GM21528 (cell line): Measurements from ENCODE around the gene NTPCR.
"Not testable (repeated sequence)": the region's sequence is repeated elsewhere in the genome, so short reads cannot be mapped to it uniquely, and the experiment has no call there.

ENCODE experiments used
- ATAC-seq: cut with Tn5 transposase; IDR thresholded peaks from one replicate; pipeline ENCODE4 v1.9.1; 2021; ENCODE audit warnings: mild to moderate bottlenecking, moderate library complexity; ENCODE audit not compliant: unreplicated experiment, low FRiP score

Gene NTPCR

DNA sequence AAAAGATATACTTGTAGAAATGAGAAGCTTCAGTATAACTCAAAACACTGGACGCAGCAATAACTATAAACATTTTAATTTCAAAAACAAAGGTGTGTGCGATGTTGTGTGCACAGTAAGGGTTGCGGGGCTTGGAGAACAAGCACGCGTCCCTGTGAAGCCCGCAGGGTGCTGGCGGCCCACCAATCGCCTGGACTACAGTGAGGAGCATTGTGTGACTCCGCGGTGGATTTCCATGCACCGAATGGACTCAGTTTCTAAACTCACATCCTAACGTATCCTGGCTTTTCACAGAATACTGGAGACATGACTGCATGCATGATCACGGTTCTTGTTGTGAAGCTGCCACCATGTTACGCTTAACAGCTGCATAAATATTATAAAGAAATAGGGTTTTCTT is 33.0 kb downstream of the NTPCR start:
- ATAC-seq = no peak

DNA sequence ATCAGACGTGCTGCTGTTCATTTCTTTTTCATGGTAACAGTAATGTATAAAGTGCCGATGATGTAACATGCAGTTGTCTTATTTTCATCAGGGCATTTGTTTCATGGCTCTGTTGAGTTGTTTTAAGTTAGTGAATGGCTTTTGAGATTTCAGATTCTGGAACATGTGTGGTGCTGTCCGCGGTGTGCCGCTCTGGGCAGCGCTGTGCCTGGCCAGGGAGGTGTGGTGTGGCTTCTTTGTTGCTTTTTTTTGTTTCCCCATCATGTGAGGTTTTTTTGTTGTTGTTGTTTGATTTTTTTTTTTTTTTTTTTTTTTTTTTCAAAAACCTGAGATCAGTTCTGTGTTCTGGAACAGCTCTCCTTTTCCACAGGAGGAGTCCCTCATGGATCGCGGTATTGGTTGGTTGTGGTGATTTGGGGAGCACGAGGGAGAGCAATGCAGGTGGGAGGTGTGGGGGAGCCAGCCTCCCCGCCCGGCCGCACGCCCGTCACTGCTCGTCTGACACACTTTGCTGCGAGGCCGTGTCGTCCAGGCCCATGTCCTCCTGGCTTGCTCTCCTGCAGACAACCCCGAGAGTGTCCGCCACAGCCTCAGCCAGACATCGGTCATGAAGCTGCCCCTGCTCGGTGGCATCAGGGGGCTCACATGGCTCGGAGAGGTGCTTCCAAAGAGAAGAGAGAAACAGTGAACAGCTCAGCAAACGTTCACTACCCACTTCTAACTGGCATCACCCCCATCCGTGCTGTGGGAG is 33.6 kb downstream of the NTPCR start:
- ATAC-seq = no peak

DNA sequence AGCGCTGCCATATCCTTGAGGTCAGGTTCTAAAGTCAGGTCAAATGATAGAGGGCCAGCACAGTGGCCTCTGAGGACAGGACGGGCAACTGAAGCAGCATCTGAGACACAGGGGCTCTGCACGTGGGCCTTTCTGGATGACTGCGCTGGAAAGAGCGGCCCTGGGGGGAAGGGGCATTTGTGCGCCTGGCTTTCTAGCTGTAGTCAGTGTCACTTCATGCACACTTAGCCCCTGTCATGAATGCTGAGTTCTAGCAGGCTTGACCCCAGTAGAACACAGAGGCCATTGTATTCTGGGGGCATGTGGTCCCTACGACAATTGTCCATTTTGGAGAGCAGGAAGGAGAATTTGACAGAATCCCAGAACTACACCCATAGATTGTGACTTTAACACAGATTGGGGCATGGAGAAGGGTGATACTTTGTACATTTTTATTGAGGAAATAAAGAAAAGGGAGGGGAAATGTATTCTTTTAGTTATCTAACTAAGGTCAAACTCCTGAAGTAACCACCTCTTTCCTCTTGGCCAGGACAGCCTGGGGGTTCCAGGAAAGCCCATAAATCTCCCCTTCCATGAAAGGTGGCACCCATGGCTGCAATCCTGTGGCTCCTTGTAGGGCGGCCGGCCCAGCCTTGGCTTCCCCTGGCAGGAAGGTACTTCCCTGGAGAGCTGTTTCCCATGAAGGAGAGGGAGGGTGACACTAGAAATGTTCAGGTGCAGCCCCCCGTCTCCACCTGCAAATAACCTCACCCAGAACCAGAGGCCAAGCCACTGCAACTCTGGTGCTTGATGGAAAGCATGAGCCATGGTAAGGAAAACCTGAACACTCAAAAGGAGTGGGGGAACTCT is 34.4 kb downstream of the NTPCR start:
- no peak for ATAC-seq

DNA sequence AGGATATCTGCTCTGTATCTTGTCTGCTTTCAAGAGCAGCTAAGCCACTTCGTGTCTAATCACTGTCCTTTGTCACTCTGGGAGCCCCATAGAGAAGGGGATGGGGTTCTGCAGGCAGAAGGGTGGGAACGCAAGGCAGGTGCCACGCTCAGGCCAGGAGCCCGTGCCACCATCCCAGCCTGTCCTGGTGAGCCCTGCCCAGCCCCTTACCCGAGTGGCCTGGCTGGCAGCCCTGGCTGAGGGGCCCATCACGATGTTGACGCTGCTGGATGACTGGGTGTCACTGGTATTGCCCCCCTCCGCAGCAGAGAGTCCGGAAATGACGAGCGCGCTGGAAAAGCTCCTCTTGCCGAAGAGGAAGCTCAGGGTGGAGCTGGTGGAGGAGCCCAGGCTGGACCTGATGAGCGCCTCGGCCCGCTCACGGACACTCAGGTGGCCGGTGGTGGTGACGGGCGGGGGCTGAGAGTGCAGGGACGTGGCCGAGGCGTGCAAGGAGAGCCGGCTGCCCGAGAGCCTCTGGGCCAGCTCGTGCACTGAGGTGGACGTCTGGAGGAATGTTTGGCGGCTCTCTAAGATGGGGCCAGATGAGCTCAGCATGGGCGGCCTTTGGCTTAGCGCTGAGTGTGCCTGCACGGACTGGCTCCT is 35.6 kb downstream of the NTPCR start:
- ATAC-seq = no peak

DNA sequence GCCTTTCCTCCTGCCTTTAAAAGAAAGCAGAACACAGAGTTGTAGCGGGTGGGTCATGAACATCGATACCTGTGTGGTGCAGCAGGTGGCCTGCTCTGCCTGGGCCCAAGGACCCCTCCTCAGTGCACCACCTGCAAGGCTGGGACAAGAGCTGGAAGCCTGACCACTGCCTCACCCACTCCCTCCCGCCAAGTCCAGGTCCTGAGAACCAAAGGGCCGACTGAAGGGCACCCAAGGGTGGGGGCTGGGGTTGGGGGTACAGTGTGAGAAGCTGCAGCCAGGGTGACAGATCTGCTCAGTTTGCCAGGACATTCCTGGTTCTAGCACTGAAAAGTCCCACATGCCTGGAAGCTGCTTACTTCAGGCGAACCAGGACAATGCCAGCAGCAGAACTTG is 36.1 kb downstream of the NTPCR start:
- no peak for ATAC-seq

DNA sequence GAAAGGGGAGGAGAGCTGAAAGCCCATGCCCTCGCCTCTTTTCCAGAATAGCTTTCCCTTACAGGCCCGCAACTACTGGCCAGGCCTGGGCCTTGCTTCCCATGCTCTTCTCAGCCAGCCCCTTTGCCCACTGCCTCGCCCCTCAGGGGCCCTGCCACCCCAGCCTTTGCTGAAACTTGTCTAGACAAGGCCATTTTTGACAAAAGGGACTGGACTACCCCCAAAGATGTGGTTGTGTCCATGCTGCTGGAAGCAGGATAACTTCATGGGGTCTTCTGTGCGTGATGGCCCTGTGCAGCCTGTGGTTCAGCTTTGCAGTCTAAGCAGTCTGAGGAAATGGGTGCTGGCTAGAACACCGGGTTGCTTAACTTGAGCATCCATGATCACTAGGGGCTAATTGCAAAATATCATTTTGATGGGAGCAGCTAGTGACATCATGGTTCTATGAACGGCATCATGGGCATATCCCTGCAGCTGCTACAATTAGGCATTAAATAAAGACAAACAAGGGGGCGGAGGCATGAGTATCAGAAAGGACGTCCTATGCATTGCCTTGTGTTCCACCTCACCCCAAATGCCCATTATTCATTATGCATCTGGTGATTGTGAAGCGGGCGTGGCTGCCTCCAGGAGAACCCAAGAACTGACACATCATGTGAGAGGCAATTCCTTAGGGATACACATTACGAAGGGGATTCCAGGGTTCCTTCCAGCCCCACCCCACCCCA is 36.8 kb downstream of the NTPCR start:
- no peak for ATAC-seq

DNA sequence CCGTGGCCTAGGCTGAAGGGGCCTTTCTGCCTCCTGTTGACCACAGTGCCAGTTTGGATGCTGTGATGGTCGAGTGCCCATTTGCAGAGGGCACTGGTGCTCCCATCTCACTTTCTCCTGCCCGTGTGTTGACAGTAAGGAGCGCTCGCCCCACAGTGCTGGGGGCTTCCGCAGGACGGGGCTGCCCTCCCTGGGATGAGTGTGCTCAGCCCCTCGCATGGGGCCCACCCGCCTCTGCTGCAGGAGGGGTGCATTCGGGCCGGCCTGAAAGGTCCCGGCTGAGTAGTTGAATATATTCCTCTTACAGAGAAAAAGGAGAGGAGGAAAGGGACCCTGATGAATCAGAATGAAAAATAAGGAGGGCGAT is 37.3 kb downstream of the NTPCR start:
- no peak for ATAC-seq

DNA sequence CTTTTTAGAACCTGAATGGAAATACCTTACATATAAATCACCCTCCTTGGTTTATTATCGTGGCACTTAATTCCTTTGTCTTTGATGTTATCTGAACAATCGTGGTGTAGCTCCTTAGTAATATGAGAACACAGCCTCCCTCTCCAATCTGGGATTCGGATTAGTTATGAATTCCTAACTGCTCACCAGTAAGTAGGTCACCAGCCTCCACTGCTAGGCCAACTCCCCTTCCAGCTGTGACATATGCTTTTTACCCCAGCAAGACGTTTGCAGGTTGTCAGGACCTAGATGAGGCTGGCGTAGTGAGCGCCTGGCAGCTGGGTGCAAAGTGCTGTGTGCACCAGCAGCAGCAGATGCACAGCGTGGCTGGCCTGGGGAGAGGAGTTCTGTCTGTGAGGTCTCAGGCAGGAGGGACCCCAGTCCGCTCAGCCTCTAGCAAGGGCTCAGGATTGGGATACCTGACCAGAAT is 38.2 kb downstream of the NTPCR start:
- no peak for ATAC-seq

DNA sequence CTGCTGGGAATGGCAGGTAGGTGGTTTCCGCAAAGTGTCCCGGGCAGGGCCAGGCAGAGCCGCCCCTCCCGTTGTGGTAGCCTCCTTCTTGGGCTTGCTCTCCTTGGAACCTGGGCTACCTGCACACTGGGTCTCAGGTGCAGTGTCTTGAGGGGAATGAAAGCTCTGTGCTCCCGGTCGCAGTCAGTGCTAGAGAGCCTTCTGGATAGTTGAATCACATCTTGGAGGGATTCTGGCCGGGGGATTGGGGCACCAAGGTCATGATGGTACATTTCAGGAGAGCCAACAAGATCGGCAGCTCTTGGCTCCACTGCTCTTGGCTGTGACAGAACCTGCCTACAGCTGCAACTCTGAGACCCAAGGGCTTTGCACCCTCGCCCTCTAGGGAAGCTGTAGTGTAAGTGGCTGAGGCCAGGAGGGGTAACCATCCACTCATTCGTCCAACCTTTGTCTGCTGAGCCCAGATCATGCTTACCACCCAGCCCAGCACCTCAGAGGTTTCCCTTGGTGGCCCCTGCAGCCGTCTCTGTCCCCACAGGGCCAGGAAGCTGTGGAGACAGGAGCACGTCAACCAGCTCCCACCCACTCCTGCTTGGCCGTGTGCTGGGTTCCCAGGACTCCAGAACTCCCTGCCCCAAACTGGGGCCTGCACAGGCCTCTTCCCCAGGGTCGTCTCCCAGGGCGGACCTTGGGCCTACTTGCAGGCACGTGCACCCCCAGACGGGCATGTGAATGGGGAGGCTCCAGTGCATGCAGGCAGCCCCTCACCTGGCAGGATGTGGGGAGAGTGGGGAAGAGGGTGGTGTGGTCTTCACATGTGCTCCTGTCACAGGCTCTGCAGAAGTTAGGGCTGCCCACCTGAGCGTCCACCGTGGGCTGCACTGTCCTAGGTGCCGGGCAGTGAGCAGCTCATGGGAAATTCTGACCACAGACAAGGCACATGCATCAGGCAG is 40.0 kb downstream of the NTPCR start:
- no peak for ATAC-seq

DNA sequence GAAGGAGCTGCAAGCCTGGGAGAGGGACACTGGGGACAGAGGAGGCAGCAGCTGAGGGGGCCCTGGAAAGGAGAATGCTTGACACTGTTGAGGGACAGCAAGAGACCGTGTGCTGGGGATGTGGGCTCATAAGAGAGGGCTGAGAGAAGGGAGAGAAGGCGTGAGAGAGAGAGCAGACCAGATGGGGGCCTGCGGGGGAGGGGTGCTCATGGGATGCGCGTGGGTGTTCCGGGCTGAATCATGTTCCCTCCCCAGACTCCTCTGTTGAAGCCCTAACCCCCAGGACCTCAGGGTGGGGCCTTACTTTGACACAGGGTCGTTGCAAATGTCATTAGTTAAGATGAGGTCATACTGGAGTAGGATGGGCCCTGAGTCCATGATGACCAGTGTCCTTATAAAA is 40.8 kb downstream of the NTPCR start:
- ATAC-seq = no peak

DNA sequence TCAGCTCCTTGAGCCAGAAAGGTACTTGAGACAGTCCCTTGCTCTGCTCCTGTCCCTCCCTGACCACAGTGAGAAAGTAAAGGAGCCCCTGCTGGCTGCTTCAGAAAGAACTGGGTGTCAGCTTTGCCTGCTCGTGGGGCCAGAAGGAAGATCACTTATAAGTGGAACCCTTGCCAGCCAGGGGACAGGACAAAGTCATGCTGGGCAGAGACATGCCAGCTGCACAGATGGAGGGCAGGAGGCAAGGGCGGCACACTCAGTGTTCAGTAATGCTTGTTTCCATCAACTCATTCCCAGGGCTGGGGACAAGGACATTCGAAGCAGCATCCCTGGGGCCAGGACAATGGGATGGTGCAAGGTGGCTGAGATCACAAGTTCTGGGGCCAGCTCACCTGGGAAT is 41.8 kb downstream of the NTPCR start:
- no peak for ATAC-seq

DNA sequence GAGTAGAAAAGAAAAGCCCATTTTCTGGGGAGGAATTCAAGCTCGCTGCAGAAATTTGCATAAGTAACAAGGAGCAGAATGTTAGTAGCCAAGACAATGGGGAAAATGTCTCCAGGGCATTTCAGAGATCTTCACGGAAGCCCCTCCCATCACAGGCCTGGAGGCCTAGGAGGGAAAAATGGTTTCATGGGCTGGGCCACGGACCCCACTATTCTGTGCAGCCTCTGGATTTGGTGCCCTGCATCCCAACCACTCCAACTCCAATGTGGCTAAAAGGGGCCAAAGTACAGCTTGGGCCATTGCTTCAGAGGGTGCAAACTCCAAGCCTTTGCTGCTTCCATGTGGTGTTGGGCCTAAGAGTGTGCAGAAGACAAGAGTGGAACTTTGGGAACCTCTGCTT is 43.1 kb downstream of the NTPCR start:
- ATAC-seq = no peak

DNA sequence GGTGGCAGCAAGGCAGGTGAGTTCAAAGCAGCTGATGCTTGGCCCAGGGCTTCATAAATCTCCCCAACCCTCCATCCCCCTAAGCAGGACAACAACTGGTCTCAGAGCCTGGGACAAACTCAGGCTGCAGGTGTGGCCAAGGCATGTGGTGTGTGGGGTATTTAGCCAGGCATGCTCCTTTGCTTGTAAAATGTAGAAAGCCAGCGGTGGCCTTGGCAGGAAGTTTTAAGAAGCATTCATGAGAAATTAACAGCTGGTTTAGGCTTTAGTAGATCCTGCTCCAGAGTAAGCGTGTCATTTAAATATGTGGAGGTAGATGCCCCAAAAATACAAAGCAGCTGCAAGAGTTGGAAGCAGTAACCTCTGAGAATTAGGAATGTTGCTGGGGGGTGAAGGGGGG is 44.8 kb downstream of the NTPCR start:
- ATAC-seq = no peak

DNA sequence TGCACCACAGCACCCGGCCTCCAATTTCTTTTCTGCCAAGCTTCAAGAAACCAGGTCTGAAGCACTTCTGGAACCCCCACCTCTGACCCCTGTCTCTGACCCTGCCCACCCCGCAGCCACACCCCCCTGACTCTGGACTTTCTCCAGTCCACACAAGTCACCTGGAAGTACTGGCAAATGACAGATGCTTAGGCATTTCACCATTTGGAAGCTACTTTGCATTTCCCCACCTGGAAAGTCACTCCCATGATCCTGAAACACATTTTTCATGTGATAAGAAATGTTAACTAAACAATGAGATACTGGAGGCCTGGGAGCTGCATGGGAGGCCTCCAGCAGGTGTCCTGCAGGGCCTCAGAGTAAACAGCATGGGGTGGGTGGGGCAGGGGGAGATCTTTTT is 45.7 kb downstream of the NTPCR start:
- ATAC-seq = no peak

DNA sequence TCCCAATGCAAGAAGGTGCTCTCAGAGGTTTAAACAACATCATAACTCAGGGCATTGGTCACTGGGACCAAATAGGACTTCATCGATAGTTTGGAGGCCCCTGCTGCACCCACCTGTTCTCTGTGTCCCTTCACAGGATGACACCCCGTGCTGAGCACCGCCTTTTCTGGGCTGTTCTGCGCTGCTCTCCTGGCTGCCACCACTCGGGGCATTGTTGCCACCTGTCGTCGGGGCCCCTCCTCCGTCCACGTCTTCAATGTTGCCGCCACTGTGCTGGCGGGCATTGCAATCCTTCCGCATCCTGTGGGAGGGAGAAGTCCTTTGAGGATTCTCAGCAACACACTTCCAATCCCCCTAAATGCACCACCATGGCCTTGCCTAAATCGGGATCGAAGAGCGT is 47.7 kb downstream of the NTPCR start:
- ATAC-seq = no peak

DNA sequence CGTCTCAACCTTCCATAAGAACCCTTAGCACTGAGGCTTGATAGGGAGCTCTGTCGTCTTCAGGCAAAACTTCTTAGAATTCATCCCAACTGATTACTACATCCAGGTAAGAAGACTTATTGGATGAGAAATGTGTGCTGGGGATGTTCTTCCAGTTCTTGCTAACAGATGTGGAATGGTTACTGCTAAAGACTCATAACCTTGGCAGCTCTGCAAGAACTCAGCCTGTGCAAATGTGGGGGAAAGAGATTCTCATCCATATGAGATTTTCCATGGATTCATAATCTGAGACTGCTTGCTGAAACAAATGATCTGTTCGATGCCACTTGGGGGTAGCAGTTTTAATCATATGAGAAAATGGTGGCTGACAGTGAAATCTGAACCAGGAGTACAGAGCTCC is 48.2 kb downstream of the NTPCR start:
- ATAC-seq = no peak

DNA sequence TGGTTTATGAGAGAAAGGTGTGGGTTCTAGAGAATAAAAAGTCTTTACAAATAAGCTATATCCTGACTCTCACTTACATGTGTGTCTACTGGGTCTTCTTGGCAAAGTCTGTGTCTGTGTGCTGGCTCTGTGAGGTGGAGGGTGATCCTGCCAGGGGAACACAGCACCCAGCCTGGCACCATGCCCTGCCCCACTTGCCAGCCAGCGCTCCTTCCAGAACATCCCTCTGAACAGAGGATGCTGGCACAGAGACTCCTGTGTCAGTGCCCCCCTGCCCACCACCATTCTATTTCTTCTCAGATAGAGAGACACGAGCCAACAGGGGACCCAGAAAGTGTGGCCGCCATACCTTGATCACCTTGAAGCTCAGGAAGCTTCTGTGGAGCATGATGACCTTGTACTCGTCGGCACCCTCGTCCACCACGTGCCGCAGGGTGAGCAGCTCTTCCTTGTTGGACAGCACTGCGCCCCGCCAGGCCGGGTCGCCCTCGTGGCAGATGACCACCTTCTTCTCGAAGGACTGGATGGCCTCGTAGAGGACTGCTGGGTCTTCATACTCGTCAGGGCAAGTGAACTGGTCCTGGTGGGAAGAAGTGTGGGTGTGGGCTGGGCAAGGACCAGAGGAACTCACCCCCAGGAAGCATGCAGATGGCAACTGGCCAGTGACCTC is 49.7 kb downstream of the NTPCR start:
- ATAC-seq = no peak

DNA sequence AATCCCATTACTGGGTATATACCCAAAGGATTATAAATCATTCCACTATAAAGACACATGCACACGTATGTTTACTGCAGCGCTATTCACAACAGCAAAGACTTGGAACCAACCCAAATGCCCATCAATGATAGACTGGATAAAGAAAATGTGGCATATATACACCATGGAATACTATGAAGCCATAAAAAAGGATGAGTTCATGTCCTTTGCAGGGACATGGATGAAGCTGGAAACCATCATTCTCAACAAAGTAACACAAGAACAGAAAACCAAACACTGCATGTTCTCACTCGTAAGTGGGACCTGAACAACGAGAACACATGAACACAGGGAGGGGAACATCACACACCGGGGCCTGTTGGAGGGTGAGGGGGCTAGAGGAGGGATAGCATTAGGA is 53.2 kb downstream of the NTPCR start:
- ATAC-seq = not testable (repeated sequence)

DNA sequence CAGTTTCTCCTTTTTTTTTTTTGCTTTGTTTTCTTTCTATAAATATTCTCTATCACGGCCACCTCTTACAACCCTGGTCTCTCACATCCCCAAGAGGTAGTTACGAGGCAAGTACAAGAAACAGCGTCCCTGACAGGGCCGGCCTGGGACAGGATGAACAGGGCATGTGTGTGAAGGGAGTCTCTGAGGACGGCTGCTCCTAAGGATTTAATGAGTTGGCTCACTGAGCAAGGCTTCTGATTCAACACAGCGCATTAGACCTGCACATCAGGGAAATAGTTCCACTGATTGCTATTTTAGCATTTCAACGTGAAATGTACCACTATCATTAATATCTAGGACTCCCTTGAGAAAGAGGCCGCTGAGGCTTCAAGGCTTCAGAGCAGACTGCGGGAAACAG is 54.0 kb downstream of the NTPCR start:
- no peak for ATAC-seq
